CD14-positive monocyte (primary cell): ENCODE results near the gene MACF1. TPM values are rescaled to one million over a fixed set of nuclear protein-coding genes. Genes with fewer than 3 reads are reported as not detected.
"Not testable (repeated sequence)": the region's sequence is repeated elsewhere in the genome, so short reads cannot be mapped to it uniquely, and the experiment has no call there.

Experiments used
- DNase-seq, 3 donors: peaks; one replicate each; pipeline ENCODE4 v3.0.0-alpha.2; 2011 to 2022
- H2AFZ ChIP-seq: 2 replicates; pipeline ENCODE4 v1.6.0; 2012; ENCODE audit warnings: mild to moderate bottlenecking, low read depth, low read length, inconsistent platforms; ENCODE audit not compliant: insufficient read depth, poor library complexity, severe bottlenecking
- H3K27ac ChIP-seq, 2 donors: 1 replicate in 1 of 2; 2 replicates in 1 of 2; pipeline ENCODE4 v1.5.1; 2012 to 2013; ENCODE audit warnings: low read length in 2 of 2, control low read depth in 1 of 2, inconsistent platforms in 1 of 2, low read depth in 1 of 2, mild to moderate bottlenecking in 1 of 2
- H3K27me3 ChIP-seq, 2 donors: one replicate each; pipeline versions ENCODE4 v1.6.0 to v1.6.1; 2011 to 2013; ENCODE audit warnings: low read length in 2 of 2; ENCODE audit not compliant: control insufficient read depth in 2 of 2, insufficient read depth in 2 of 2
- H3K36me3 ChIP-seq, 2 donors: replicated peaks in 1 of 2; 1 replicate in 1 of 2; 2 replicates in 1 of 2; pipeline versions ENCODE4 v1.5.1 to v1.6.1; 2012 to 2013; ENCODE audit warnings: low read length in 2 of 2, control low read depth in 1 of 2, inconsistent platforms in 1 of 2, mild to moderate bottlenecking in 1 of 2; ENCODE audit not compliant: insufficient read depth in 2 of 2, control insufficient read depth in 1 of 2
- H3K4me1 ChIP-seq, 2 donors: 1 replicate in 1 of 2; 2 replicates in 1 of 2; pipeline versions ENCODE4 v1.5.1 to v1.6.1; 2012 to 2013; ENCODE audit warnings: low read length in 2 of 2, control low read depth in 1 of 2, inconsistent platforms in 1 of 2, mild to moderate bottlenecking in 1 of 2, moderate library complexity in 1 of 2; ENCODE audit not compliant: insufficient read depth in 2 of 2, control insufficient read depth in 1 of 2
- H3K4me2 ChIP-seq: replicated peaks from 2 replicates; pipeline ENCODE3; 2012; ENCODE audit warnings: low read length, moderate library complexity, mild to moderate bottlenecking; ENCODE audit not compliant: poor library complexity, severe bottlenecking; ENCODE audit errors: extremely low read depth
- H3K4me3 ChIP-seq, 3 experiments: fragments of 200-600 bp in 1 of 3; sonication (generic) in 1 of 3; replicated peaks in 1 of 3; 1 replicate in 2 of 3; 2 replicates in 1 of 3; pipeline ENCODE4 v1.5.1; 2011 to 2013; ENCODE audit warnings: low read length in 3 of 3, mild to moderate bottlenecking in 3 of 3, control low read depth in 2 of 3, low read depth in 2 of 3, inconsistent platforms in 1 of 3, moderate library complexity in 1 of 3
- H3K79me2 ChIP-seq: 2 replicates; pipeline ENCODE4 v1.6.0; 2012; ENCODE audit warnings: mild to moderate bottlenecking, control low read depth, inconsistent platforms, low read length, moderate library complexity; ENCODE audit not compliant: insufficient read depth
- H3K9ac ChIP-seq: 2 replicates; pipeline ENCODE4 v1.6.0; 2017; ENCODE audit warnings: low read length, mild to moderate bottlenecking; ENCODE audit not compliant: insufficient read depth, poor library complexity, severe bottlenecking
- H3K9me3 ChIP-seq, 2 donors: replicated peaks in 1 of 2; 1 replicate in 1 of 2; 2 replicates in 1 of 2; pipeline versions ENCODE4 v1.5.1 to v1.6.1; 2012 to 2013; ENCODE audit warnings: low read length in 2 of 2, control low read depth in 1 of 2; ENCODE audit not compliant: control insufficient read depth in 1 of 2, insufficient read depth in 1 of 2
- H4K20me1 ChIP-seq: 2 replicates; pipeline ENCODE4 v1.6.0; 2012; ENCODE audit warnings: mild to moderate bottlenecking, low read length, control low read depth, moderate library complexity; ENCODE audit not compliant: insufficient read depth
- H3K27ac Mint-ChIP-seq, 7 donors: one replicate each; pipeline ENCODE4 v1.8.0; 2020; ENCODE audit warnings: mild to moderate bottlenecking in 7 of 7, mixed read lengths in 7 of 7, moderate library complexity in 6 of 7, inconsistent platforms in 2 of 7
- H3K27me3 Mint-ChIP-seq, 3 donors: one replicate each; pipeline ENCODE4 v1.8.0; 2021 to 2022; ENCODE audit warnings: low read depth in 3 of 3, mild to moderate bottlenecking in 3 of 3, mixed read lengths in 3 of 3, moderate library complexity in 3 of 3, inconsistent platforms in 1 of 3
- H3K36me3 Mint-ChIP-seq, 2 donors: one replicate each; pipeline ENCODE4 v1.8.0; 2020; ENCODE audit warnings: mixed read lengths in 2 of 2, inconsistent platforms in 1 of 2, mild to moderate bottlenecking in 1 of 2
- H3K4me1 Mint-ChIP-seq: one replicate; pipeline ENCODE4 v1.8.0; 2020; ENCODE audit warnings: mild to moderate bottlenecking, mixed read lengths
- H3K4me3 Mint-ChIP-seq, 2 donors: one replicate each; pipeline ENCODE4 v1.8.0; 2020; ENCODE audit warnings: mild to moderate bottlenecking in 2 of 2, mixed read lengths in 2 of 2, moderate library complexity in 1 of 2
- H3K9me3 Mint-ChIP-seq, 7 donors: one replicate each; pipeline ENCODE4 v1.8.0; 2020 to 2022; ENCODE audit warnings: mixed read lengths in 7 of 7, mild to moderate bottlenecking in 6 of 7, moderate library complexity in 6 of 7, inconsistent platforms in 2 of 7
- CTCF ChIP-seq: fragments of 200-600 bp; IDR thresholded peaks from one replicate; pipeline ENCODE4 v1.8.0; 2022; ENCODE audit warnings: antibody characterized with exemption, mild to moderate bottlenecking
- WGBS: methylation state at CpG from one replicate; pipeline ENCODE4 v1.1.5; 2013; ENCODE audit warnings: missing lambda C conversion rate; ENCODE audit not compliant: insufficient coverage; 5-methylcytosine and 5-hydroxymethylcytosine counted together
- intact Hi-C, 2 donors: fragments of 100-400 bp; cut with micrococcal nuclease; formaldehyde crosslinking; loops; one replicate each; pipeline versions ENCODE4 v1.15.0 to v1.15.1; 2023
- polyA plus RNA-seq, 3 donors: library from polyadenylated mRNA; depleted of rRNA in 1 of 3; unstranded in 2 of 3; stranded (reverse) in 1 of 3; fragments of 300-500 nt in 2 of 3; fragments of >200 nt in 1 of 3; fragmentation: Illumina TruSeq in 2 of 3; gene quantifications; 1 replicate in 2 of 3; 2 replicates in 1 of 3; pipeline ENCODE4 v1.2.3, GENCODE V29; 2012 to 2021

MACF1 gene
- polyA plus RNA-seq, 3 donors: 3.4 to 36.8 (median 4.5) TPM

DNA sequence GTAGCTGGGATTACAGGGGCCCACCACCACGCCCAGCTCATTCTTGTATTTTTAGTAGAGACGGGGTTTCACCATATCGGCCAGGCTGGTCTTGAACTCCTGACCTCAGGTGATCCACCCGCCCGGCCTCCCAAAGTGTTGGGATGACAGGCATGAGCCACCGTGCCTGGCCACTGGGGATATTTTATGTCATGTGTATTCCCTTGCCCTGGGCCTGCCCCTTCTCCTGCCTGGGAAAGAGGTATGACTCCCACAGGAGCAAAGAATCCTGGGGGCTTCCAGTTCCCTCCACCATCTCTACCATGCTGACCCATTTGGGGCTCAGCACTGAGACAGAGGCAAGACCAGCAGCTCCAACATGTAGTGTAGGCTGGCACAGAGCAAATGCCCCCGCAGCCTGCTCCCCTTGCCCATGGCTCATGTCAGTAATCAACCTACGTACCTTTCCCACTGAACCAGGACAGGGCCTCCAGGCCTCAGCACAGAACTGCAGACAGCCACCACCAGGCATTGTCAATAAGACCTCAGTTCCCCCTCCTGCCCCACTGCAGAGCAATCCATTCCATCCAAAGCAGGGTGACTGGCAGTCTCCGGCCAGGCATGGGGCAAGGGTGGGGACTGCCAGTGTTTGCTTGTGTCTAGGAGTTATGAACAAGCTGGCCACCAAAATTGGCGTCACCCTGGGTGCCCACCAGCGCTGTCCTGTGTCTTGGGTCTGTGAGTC lies 322.1 kb downstream of the MACF1 start:
- no peak overlapping the region for H3K4me3 ChIP-seq
- no peak overlapping the region for H3K4me2 ChIP-seq
- H3K4me1 ChIP-seq: peaks cover 6 to 11% of the 10 kb centered on the region in 2 donors
- no peak overlapping the region for H3K27ac ChIP-seq
- no peak for DNase-seq
- peaks cover 23 to 44% of the 10 kb centered on the region in 2 donors for H3K36me3 Mint-ChIP-seq
- peaks cover 0 to 4% (median 2%) of the 10 kb centered on the region in 3 donors for H3K27me3 Mint-ChIP-seq
- no peaks in the 10 kb centered on the region for H3K9me3 Mint-ChIP-seq
- 100% methylated on average over 7 of the region's 11 CpGs for WGBS
- H2AFZ ChIP-seq: no peak overlapping the region
- no peaks in the 10 kb centered on the region for H3K79me2 ChIP-seq
- no peak overlapping the region for H3K4me3 Mint-ChIP-seq
- peak overlapping the region in 2 of 7 donors; percentile 52 to 53 for H3K27ac Mint-ChIP-seq
- no peaks in the 10 kb centered on the region for H3K9me3 ChIP-seq
- H3K27me3 ChIP-seq: no peaks in the 10 kb centered on the region
- peaks cover 22 to 32% of the 10 kb centered on the region in 2 donors for H3K36me3 ChIP-seq
- no peak overlapping the region for H3K9ac ChIP-seq
- H3K4me1 Mint-ChIP-seq: peaks cover 10% of the 10 kb centered on the region
- TF ChIP-seq CTCF: no peak
- intact Hi-C loops: no loop called here
- no peaks in the 10 kb centered on the region for H4K20me1 ChIP-seq

DNA sequence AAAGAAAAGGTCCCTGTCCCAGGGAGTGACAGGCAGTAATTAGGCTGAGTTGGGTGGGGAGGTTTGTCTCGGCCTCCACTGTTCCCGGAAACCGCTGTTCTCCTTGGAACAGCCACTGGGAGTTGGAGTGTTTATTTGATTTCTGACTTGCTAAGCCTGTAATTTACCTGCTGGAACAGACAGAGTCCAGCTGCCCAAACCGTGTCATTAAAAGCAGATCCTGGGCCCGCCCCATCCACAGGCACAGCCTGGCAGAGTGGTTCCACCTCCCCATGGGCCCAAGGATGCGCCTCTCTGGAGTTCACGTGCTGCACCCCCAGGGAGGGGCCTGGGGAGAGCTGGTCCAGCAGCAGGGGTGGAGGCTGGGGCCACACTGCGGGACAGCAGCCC lies 322.7 kb downstream of the MACF1 start:
- peaks cover 6 to 11% of the 10 kb centered on the region in 2 donors for H3K4me1 ChIP-seq
- H3K4me1 Mint-ChIP-seq, H3K9me3 ChIP-seq, H2AFZ ChIP-seq, H4K20me1 ChIP-seq, H3K4me3 Mint-ChIP-seq, H3K4me2 ChIP-seq, intact Hi-C loops, H3K9me3 Mint-ChIP-seq, H3K27ac Mint-ChIP-seq, H3K27ac ChIP-seq, H3K79me2 ChIP-seq, H3K4me3 ChIP-seq, H3K27me3 ChIP-seq, DNase-seq, H3K27me3 Mint-ChIP-seq, H3K9ac ChIP-seq: not testable (repeated sequence)
- peaks cover 25 to 38% of the 10 kb centered on the region in 2 donors for H3K36me3 ChIP-seq
- peaks cover 29 to 49% of the 10 kb centered on the region in 2 donors for H3K36me3 Mint-ChIP-seq
- 98% methylated on average over 5 of the region's 8 CpGs for WGBS
